Choroid plexus epithelial cell (primary cell): ENCODE results near the gene TAF1C.

Source experiments
- DNase-seq: peaks from one replicate; pipeline ENCODE4 v3.0.0-alpha.2; 2010; ENCODE audit warnings: low read depth
- H3K4me3 ChIP-seq: 2 replicates; pipeline ENCODE4 v1.5.1; 2011; ENCODE audit warnings: low read depth, mild to moderate bottlenecking, control low read depth, low read length, moderate library complexity
- CTCF ChIP-seq: conservative IDR thresholded peaks from 2 replicates; pipeline ENCODE4 v1.5.1; 2011; ENCODE audit warnings: low read depth, mild to moderate bottlenecking, control low read depth, inconsistent platforms, low read length, moderate library complexity

TAF1C gene

GRCh38 chr16:84178146-84178765 is 8.6 kb downstream of the TAF1C start:
- TF ChIP-seq CTCF = no peak
- DNase-seq = no peak
- no peak overlapping the region for H3K4me3 ChIP-seq

- TF ChIP-seq CTCF = no peak
- H3K4me3 ChIP-seq = no peak overlapping the region
- peak; percentile 46 for DNase-seq
These were observed 9.2 kb downstream of the TAF1C start for GRCh38 chr16:84177741-84178073.

GRCh38 chr16:84176192-84177053 is 10.4 kb downstream of the TAF1C start:
- no peak for DNase-seq
- no peak for TF ChIP-seq CTCF
- H3K4me3 ChIP-seq = no peak overlapping the region

- peak; percentile 45 for DNase-seq
- TF ChIP-seq CTCF = peak; percentile 63
- no peak overlapping the region for H3K4me3 ChIP-seq
These were observed 11.3 kb downstream of the TAF1C start for GRCh38 chr16:84175350-84176081.

- no peak for TF ChIP-seq CTCF
- DNase-seq = no peak
- H3K4me3 ChIP-seq = no peak overlapping the region
These were observed 12.5 kb downstream of the TAF1C start for GRCh38 chr16:84174396-84174795.

- DNase-seq = no peak
- H3K4me3 ChIP-seq = no peak overlapping the region
- TF ChIP-seq CTCF = no peak
These were observed 17.0 kb downstream of the TAF1C start for GRCh38 chr16:84169765-84170310.
